LoVo (cell line): ENCODE measurements around the gene EPAS1.

Source experiments
- DNase-seq: peaks from one replicate; pipeline ENCODE4 v3.0.0-alpha.2; 2016; ENCODE audit warnings: low spot score

Gene EPAS1

GRCh38 chr2:46302005-46302695 is 4.9 kb downstream of the EPAS1 start:
- DNase-seq: no peak

- DNase-seq: no peak
These were observed 6.0 kb downstream of the EPAS1 start for GRCh38 chr2:46303233-46303632.

DNA sequence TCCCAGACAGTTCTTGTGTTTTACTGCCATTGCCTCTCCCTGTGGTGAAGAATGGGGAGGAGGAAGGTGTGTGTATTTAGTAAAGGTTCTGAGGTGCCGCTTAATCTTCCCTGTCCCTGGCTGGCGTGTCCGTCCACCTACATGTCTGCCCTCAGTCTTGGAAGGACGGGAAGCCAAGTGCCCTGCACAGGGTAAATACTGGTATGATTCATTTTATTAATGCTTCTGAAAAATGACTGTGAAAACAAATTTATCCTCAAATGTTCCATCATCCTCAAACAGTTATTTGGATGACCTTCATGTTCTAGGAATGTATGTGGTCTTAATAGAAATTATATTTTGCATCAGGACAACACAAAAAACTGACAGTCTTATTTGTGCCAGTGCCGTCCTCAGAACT is 6.6 kb downstream of the EPAS1 start:
- no peak for DNase-seq

GRCh38 chr2:46304635-46305034 is 7.4 kb downstream of the EPAS1 start:
- no peak for DNase-seq

DNA sequence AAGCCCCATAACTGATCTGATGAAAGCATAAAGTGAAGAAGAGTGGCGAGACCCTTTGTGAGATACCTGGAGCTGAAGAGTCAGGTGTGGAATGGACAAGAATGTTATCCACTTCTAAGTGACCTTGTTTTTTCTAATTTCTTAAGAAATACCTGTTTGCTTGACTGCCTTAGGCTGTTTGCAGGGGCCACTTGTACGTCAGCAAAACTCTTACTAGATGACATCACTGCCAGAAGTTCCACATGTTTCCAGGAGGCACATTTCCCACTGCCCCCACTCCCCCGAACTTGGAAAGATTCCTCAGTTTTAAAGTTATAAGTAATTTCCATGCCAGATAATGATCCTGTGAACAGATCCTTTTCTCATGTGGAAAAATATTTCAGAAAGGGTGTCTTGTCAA is 8.0 kb downstream of the EPAS1 start:
- no peak for DNase-seq

- no peak for DNase-seq
These were observed 8.6 kb downstream of the EPAS1 start for GRCh38 chr2:46305767-46306166.

DNA sequence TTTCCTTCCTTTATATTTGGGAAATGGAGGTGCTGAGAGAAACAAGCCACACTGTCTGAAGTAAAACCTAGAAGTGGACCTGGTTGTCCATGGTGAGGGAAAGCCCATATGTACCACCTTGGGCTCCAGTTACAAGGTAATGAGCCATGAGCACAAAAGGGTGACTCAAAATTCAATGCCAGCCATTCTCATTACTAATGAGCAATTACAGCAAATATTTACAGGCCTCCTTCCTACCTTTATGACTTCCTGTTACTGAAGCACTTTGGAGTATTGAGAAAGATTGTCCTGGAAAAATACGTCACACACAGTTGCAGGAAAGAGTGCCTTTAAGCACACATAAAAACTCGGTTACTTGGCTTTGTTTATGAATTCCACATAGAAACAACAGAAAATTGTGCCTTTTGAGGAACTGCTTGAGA is 9.1 kb downstream of the EPAS1 start:
- DNase-seq: peak; percentile 80

DNA sequence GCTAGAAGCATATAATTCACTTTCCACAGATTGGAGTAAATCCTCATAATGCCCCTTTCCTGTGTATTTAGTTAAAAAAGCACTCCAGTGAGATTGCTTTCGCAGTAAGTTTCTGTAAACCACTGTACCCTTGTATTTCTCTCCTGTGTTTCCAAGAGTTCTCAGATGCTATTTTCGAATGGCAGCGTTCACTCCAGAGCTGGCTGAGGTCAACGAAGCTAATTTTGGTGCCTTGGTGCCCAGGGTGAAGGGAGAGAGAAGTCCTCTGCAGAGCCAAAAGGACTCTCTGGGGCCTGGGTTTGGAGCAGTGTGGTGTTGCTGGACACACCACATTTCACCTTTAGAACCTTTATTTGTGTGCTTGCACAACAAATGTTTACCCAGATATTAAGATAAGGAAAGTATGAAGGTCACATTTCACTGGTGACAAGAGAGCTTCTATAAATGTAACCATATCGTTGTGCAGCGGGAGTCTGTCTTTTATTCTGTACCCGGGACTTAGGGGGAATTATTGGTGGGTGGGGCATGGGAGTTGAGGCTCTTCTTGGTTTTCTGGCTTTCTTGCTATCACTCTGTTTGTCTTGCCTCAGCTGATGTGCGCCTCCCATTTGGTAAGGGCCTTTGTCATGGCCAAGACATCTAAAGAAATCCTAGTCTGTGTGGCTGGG is 9.9 kb downstream of the EPAS1 start:
- peak; percentile 49 for DNase-seq

- DNase-seq: no peak
These were observed 10.9 kb downstream of the EPAS1 start for GRCh38 chr2:46308081-46308480.

DNA sequence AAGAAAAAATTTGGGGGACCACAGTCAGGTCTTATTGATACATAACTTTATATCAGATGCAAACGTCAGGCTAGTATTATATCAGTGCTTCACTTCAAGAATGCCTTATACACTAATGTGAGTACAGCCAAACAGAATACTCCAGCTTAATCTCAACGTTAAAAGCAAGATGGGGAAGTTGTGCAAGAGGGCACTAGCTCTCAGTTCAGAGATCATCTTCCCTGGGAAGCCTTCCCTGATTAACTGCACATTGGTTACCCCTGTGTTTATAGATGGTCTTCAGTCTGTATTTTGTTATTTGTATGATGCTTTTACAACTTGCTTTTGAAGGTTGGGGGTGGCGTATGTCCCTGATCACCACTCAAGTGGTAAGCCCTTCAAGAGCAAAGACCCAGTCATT is 11.4 kb downstream of the EPAS1 start:
- DNase-seq: no peak

- no peak for DNase-seq
These were observed 12.1 kb downstream of the EPAS1 start for GRCh38 chr2:46309052-46309953.

DNA sequence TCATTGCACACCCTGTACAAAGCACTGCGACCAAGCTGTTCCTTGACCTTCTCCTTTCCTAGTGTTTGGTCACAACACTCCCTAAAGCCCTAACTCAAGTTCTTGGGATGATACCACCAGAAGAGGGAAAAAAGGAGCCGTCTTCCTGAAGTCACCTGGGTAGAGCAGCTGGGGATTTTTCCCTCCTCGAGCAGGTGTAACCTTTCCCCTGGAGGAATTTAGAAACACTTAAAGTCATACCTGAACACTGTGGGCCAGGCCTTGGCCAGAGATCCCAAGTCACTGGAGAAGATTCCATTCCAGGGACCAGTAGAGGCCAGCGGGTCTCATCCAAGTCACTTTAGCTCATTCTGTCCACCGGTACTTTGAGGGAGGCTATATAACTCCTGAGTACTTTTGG is 13.2 kb downstream of the EPAS1 start:
- DNase-seq: no peak

DNA sequence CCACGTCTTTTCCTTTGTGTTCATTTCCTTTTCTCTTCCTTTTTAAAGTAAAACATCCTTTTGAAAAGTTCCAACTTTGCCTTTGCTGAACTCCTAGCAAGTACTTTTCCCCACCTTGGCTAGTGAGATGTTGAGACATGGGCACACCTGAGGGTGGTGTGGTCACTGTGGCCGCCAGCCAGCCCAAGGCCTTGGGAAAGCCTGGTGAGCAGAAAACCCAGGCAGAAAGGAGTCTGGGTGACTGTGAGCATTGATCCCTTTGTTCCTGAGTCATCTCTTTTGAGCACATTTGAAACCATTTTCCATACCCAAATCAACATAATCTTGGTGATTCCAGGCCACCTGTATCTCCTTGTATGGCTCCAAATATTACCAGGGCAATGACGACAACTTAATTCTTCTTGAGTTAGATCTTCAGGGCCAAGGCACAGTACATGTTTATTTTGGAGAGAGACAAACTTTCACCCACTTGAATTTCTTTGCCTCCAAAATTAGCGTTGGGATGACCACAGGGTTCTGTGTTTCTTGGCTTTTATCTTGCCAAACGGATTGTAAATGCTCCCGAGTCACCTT is 14.5 kb downstream of the EPAS1 start:
- DNase-seq: no peak

- DNase-seq: no peak
These were observed 15.9 kb downstream of the EPAS1 start for GRCh38 chr2:46313063-46313462.

DNA sequence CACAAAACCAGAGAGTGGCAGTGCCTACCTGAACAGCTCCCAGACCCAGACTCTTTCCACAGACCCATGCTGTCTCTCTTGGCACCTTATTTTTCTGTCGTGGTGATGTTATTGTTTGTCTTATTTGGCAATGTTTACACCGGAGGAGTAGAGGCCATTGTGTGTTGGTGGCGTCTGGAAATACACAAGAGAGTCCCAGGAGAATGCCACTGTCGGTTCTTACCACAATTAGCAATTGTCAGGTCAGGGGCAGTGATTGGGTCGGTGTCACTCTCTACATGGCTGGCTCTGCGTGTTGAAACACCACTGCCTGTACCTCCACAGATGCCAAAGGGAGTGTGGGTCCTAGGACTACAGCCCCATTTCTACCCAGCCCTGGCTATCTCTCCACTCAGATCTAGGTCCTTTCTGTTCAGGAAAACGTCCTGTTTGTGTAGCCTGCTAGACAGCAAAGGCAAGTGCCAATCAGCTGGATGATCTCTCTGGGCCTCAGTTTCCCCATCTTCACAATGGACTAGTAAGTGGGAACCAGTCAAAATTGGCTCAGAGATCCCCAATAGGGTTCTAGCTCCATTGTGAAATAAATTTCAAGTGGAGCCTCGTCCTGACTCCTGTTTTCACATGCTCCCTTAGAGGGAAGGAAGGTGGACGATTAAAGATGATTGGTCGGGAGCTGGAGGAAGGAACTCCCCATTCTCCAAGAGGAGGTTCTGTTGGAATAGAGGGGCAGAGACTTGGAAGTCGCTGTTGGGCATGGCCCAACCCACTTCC is 17.0 kb downstream of the EPAS1 start:
- DNase-seq: no peak

DNA sequence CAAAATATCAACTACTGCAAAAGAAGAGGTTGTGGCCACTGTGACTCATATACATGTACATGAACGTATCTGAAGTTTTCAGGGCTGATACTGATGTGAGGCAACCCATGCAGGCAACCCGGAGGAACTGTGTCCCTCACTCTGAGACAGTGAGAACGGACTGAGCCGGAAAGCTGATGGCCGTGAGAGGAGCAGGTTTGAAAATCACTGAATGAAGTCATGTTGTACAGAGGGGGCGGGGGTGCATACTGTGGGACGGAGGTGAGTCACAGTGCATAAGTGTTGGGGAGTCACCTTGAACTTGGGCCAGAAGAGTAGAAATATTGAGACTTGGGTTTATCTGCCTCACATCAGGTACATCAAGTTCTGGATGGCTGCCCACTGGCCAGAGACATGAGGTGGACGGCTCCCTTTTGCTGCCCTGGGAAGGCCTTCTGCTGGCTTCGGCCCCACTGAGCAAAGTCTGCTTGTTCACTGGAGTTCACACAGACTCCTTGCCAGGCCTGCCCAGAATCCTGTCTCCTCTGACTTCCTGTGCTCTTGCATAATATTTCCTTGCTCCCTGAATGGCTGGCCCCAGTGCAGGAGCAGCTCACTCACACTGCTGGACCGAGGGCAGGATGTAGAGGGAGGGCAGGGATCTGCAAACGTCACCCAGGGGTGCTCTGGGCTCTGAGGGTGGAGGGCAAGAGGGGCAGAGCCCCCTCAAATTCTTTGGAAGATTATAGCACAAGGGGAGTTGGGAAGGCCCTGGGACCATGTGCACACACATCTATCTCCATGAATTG is 18.1 kb downstream of the EPAS1 start:
- peak; percentile 41 for DNase-seq

DNA sequence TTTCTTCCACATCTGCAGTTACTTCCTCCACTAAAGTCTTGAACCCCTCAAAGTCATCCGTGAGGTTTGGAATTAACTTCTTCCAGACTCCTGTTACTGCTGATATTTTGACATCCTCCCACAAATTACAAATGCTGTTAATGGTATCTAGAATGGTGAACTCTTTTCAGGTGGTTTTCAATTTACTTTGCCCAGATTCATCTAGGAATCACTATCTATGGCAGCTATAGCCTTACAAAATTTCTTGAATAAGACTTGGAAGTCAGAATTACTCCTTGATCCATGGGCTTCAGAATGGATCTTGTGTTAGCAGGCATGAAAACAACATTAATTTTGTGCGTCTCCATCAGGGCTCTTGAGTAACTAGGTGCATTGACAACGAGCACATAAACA is 19.9 kb downstream of the EPAS1 start:
- DNase-seq: no peak

- no peak for DNase-seq
These were observed 21.6 kb downstream of the EPAS1 start for GRCh38 chr2:46318579-46319460.

GRCh38 chr2:46319711-46320110 is 22.5 kb downstream of the EPAS1 start:
- no peak for DNase-seq

DNA sequence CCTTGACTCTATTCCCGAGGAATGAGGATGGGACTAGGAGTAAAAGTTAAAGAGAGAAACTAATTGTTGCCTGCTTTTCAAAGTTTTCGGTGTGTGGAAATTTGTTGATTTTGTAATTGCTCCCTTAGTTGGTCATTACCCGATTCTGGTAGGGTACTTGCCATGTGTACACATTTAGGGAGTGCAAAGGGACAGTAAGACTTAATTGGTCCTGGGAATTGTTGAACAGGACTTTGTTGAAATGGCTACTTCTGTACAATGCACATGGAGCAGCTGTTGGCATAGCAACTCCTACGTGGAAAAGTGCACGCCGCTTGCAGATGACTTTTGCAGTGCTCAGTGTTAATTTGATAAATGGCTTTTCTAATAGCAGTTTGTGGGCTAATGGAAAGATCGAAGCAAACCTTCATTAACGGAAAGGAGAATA is 22.9 kb downstream of the EPAS1 start:
- no peak for DNase-seq
